ENCODE results near the gene TMX4.

GRCh38 chr20:7966176-7966575 lies 53.4 kb downstream of the TMX4 start:
- TF ChIP-seq POLR2AphosphoS5 (IDR thresholded peaks at IDR 0.05; ENCODE audit: borderline replicate concordance, low read depth, low read length) (no peak), EZH2 (IDR thresholded peaks at IDR 0.05) (no peak), FOXP2 (optimal IDR thresholded peaks at IDR 0.05; ENCODE audit: control extremely low read depth, extremely low read length, insufficient read depth) (no peak)
